GM18870 (cell line): Measurements from ENCODE around the gene MDM4.
"Not testable (repeated sequence)": the region's sequence is repeated elsewhere in the genome, so short reads cannot be mapped to it uniquely, and the experiment has no call there.

Source experiments
- ATAC-seq: cut with Tn5 transposase; IDR thresholded peaks from one replicate; pipeline ENCODE4 v1.9.1; 2021; ENCODE audit warnings: moderate library complexity; ENCODE audit not compliant: unreplicated experiment

MDM4 gene

DNA sequence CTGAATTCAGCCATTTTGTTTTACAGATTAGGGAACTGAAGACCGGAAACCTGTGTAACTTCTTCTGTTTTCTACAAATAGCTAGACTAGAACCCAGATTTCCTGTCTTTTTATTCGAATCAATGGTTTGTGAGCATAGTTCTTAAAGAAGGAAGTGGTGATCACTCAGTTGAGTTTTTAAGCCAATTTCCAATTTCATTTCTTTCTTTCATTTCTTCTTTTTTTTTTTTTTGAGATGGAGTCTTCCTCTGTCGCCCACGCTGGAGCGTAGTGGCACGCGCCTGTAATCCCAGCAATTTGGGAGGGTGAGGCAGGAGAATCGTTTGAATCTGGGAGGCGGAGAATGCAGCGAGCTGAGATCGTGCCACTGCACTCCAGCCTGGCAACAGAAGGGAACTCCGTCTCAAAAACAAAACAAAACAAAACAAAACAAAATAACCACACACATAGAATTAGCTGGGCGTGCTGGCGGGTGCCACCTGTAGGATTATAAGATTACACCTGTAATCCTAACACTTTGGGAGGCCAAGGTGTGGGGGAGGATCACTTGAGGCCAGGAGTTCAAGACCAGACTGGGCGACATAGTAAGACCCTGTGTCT is 3.0 kb upstream of the MDM4 start:
- ATAC-seq = peak; percentile 36

- no peak for ATAC-seq
Measured at GRCh38 chr1:204514828-204515227, 1.4 kb upstream of the MDM4 start.

- ATAC-seq = not testable (repeated sequence)
Measured at GRCh38 chr1:204517382-204517781, 1.2 kb downstream of the MDM4 start.

DNA sequence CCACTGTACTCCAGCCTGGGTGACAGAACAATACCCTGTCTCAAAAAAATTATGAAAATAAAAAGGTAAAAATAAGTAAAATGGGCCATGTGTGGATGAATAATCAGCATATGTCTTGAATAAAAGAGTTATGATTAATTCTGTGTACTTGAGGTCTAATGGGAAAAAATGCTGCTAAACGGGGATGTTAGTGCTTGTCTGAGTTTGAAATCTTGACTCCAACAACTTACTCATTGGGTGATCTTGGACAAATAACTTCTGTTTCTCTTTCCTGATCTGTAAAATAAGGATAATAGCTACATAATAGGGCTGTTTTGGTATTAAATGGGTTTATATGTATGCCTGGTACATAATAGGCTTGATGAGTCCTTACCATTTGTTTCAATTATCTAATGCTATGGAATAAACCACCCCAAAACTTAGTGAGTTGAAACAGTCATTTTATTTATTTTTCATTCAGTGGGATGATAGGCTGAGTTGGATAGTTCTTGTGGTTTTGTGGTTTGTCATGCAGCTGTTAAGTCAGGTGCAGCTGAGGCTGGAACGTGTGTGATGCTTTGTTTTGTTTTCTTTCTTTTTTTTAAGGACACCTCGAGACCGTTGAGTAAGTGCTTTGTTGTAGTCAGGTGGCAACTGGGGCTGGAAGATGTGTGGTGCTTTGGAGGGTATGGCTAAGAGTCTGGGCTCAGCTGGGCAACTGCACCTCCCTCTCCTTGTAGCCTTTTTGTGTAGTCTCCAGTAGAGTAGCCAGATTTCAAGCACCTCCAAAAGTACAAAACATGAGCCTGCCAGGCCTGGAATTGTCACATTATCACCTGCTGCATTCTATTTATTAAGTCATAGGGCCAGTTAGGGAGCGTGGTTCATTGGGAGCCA is 4.9 kb downstream of the MDM4 start:
- ATAC-seq = peak; percentile 55

- not testable (repeated sequence) for ATAC-seq
Measured at GRCh38 chr1:204521941-204522521, 5.8 kb downstream of the MDM4 start.

DNA sequence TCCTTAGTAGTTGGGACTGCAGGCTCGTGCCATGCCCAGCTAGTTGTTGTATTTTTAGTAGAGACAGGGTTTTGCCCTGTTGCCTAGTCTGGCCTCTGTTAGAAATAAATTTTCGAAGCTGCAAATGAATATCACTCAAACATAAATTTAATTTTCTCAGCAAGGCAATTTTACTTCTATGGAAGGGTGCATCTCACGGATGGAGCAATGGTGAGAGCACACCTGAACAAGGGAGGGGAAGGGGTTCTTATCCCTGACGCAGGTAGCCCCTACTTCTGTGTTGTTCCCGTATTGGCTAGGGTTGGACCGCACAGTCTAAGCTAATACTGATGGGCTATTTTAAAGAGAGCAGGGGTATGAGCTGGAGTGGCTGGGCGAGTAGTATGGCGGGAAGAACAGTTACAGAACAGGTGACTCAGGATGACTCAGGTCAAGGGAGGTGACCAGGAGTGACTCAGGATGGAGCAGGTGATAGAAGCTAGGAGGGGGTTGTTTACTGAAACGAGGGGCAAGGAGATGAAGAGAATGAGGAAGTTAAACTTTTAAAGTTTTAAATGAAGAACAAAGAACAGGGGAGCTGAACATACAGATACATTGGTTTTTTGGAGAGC is 7.5 kb downstream of the MDM4 start:
- no peak for ATAC-seq

- peak; percentile 38 for ATAC-seq
Measured at GRCh38 chr1:204524986-204525385, 8.8 kb downstream of the MDM4 start.

DNA sequence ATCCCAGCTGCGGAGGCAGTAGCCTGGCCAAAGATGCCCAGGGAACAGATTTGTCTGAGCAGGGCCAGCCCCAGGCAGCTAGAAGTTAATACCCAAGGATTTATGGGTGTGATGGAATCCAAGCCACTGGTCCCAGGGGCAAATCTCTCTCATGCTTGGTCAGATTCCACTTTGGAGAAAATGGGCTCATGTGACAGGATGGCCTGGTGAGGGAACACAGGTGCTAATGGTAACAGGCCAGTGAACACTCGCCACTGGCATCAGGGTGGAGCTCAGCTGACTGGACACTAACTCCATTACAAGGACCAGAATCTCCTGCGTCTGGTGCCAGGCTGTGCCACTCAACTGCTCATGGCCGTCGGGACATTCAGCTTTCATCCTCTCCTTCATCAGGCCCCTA is 12.0 kb downstream of the MDM4 start:
- ATAC-seq = no peak

DNA sequence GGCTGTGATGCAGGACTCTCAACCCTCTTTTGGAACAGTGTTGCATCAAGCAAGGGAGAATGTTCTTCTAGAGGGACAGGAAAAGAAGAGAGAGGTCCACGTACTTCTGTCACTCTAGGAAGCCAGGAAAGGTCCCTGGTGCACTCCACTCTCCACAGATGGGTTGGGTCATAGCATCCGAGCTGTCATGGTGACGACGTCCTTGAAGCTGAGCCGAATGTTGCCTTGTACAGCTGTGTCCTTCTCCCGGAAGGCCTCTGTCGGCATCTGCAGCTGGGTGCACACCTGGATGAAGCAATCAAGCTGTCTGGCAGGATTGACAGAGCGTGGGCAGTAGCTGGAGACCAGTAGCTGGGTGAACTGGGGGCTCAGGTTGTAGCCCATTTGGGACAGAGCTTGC is 12.5 kb downstream of the MDM4 start:
- no peak for ATAC-seq

- no peak for ATAC-seq
Measured at GRCh38 chr1:204529371-204529895, 13.2 kb downstream of the MDM4 start.

DNA sequence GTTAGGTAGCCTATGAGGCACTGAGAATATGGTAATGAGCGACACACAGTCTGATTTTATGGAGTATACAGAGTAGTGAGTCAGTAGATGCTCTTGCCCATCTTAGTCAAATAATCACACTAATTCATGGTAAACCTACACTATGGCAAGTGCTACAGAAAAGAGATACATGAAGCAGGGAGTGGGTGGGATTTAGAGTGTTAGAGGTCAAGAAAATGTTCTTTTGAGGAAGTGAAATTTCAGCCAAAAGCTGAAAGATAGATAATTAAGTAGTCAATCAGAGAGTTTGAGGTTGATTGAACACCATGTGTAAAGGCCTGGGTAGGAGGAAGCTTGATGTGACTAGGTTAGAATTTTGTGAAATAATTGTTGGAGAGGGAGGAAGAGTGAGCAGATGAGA is 14.7 kb downstream of the MDM4 start:
- ATAC-seq = peak; percentile 92

DNA sequence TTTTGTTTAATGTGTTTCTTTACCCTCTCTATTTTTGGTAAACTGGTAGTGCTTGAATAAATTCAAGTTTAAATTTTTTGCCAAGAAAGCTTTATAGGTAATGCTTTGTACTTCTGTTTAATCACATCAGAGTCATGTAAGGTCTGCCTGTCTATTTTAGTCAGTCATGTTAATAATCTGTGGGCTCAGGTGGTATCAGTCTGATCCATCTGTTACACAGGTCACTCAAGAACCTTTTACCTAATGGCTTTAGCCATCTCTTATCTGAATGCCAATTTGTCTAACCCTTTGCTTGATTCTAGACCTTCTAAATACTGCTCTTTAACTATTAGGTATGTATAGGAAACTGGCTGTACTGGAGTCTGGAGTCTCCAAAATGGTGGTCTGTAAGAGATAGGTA is 16.6 kb downstream of the MDM4 start:
- ATAC-seq = no peak

DNA sequence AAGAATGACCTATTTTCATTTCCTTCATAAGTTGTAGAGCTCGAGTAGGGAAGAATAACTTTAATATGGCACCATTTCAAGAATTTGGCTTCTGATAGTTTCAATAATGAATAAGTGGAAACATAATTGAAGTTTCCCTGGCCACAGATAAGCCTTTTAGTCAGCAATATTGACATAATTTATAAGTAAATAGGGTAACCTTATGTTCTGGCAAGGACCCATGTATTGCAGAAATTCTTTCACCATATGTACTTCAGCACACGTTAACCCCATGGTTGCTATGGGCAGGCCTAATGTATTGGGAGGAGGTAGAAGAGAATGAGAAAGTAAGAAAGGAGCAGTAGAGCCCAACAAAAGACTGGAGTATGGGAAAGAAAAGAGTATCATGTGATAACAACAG is 25.4 kb downstream of the MDM4 start:
- ATAC-seq = no peak

DNA sequence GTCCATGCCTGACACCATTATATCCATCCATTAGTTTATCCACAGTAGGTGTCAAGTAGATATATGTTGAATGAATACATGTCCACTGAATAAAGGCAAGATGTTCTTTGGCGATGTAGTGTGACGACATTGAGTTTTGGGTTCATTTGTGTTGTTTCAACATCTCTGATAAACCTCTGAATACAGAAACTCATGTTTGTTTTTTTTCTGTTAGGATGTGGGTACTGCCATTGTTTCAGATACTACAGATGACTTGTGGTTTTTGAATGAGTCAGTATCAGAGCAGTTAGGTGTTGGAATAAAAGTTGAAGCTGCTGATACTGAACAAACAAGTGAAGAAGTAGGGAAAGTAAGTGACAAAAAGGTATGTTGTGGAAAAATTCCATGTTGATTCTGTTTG is 28.1 kb downstream of the MDM4 start:
- ATAC-seq = no peak

- ATAC-seq = no peak
Measured at GRCh38 chr1:204545202-204545601, 29.0 kb downstream of the MDM4 start.

DNA sequence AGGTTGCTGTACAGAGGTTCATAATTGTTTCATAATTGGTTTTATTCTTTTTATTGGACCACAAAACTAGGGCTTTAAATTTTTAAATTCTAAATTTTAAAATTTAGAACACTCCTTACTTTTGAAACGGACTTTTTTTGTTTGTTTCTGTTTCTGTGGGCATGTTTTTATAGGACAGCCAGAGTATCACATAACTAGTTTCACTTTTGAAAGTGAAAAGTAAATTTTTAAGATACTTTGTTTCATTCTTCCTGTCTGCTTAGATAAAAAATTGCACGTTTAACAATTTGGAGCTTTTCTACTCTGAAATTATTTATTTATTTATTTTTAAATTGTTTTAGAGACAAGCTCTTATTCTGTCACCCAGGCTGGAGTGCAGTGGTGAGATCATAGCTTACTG is 29.7 kb downstream of the MDM4 start:
- no peak for ATAC-seq

GRCh38 chr1:204548265-204548664 is 32.1 kb downstream of the MDM4 start:
- ATAC-seq = no peak

DNA sequence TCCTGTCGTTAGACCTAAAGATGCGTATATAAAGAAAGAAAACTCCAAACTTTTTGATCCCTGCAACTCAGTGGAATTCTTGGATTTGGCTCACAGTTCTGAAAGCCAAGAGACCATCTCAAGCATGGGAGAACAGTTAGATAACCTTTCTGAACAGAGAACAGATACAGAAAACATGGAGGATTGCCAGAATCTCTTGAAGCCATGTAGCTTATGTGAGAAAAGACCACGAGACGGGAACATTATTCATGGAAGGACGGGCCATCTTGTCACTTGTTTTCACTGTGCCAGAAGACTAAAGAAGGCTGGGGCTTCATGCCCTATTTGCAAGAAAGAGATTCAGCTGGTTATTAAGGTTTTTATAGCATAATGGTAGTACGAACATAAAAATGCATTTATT is 33.1 kb downstream of the MDM4 start:
- ATAC-seq = no peak

GRCh38 chr1:204550926-204551325 is 34.7 kb downstream of the MDM4 start:
- no peak for ATAC-seq

DNA sequence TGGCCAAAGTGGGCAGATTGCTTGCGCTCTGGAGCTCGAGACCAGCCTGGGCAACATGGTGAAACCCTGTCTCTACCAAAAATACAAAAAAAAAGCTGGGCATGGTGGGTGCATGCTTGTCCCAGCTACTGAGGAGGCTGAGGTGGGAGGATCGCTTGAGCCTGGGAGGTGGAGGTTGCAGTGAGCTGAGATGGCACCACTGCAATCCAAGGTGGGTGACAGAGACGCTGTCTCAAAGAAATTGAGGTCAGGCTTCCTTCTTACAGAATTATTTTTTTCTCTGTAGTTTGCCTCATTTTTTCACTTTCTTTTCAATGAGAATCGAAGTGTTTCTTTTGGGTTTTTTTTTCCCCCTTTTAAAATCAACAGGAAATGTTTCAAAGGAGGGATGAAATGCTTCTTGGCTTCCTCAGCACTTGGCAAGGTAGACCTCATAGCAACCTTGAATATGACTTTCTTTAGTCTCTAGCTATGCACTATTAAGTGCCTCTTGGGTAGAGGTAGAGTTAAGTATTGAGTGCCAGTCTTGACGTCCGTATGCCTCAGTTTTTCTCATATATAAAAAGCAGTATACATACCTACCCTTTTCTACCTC is 40.3 kb downstream of the MDM4 start:
- no peak for ATAC-seq

DNA sequence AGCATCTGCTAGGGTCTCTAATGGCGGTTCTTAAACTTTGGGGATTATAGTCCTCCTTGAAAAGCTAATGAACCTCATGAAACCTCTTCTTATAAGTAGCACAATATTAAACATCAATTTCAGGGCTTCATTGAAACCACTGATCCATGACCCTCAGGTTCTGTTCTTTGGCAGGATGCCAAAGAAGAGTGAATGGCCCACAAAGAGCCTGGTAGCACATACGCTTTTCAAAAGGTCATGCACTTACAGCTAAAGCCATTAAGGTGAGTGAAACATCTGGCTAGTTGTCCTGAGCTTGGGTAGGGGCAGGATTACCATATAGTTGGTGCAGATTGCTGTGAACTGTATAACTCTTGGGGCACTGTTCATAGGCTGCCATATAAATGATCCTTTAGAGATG is 42.3 kb downstream of the MDM4 start:
- no peak for ATAC-seq
